IPS-18c (cell line): Measurements from ENCODE around the gene RELB.

Experiments used
- H3K4me3 ChIP-seq: 2 replicates; pipeline ENCODE4 v1.7.0; 2013; ENCODE audit warnings: low read depth, mild to moderate bottlenecking, low read length, moderate library complexity; ENCODE audit not compliant: insufficient read depth
- H3K9me3 ChIP-seq: one replicate; pipeline ENCODE4 v1.6.1; 2013; ENCODE audit warnings: mild to moderate bottlenecking, low read length, moderate library complexity; ENCODE audit not compliant: control insufficient read depth, insufficient read depth

Gene RELB

GRCh38 chr19:45068041-45068440, 66.8 kb downstream of the RELB start:
- Histone ChIP-seq H3K9me3 (no peaks in the 10 kb centered on the region), H3K4me3 (no peak overlapping the region)

- Histone ChIP-seq H3K9me3 (no peaks in the 10 kb centered on the region), H3K4me3 (no peak overlapping the region)
These were observed 67.8 kb downstream of the RELB start for GRCh38 chr19:45069056-45069455.

GRCh38 chr19:45070214-45070613, 69.0 kb downstream of the RELB start:
- no peak overlapping the region for H3K4me3 ChIP-seq
- H3K9me3 ChIP-seq: no peaks in the 10 kb centered on the region

DNA sequence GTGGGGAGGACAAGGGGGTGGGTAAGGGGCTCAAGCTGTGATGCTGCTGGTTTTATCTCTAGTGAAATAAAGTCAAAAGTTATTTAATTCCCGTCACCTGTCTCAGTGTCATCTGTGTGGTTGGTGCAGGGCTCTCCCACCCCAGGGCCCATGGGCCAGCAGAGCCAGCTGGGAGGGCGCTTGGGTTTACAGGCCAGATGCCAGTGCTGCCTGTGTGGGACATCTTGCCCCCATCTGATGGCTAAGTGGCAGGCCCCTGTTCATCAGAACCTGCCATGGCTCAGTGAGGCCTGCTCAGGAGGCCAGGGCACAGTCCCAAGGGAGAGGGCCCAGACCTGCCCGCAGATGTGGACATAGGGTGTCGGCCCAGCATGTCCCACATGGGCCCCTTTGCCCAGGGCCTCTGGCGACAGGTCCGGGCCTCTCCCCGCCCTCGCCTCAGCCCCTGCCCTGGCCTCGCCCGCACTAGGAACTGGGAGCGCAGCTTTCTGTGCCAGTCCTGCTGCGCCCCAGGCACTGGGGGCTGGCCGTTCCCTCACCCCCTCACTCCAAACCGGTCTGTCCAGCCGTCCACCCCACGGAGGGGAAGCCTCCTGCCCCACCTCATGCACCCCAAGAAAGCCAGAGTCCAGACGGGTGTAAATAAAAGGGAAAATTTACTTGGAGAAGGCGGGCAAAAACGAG, 69.7 kb downstream of the RELB start:
- Histone ChIP-seq H3K9me3 (no peaks in the 10 kb centered on the region), H3K4me3 (no peak overlapping the region)

GRCh38 chr19:45071545-45071938, 70.3 kb downstream of the RELB start:
- Histone ChIP-seq H3K9me3 (no peaks in the 10 kb centered on the region), H3K4me3 (no peak overlapping the region)

- no peaks in the 10 kb centered on the region for H3K9me3 ChIP-seq
- no peak overlapping the region for H3K4me3 ChIP-seq
These were observed 70.9 kb downstream of the RELB start for GRCh38 chr19:45071969-45072790.

DNA sequence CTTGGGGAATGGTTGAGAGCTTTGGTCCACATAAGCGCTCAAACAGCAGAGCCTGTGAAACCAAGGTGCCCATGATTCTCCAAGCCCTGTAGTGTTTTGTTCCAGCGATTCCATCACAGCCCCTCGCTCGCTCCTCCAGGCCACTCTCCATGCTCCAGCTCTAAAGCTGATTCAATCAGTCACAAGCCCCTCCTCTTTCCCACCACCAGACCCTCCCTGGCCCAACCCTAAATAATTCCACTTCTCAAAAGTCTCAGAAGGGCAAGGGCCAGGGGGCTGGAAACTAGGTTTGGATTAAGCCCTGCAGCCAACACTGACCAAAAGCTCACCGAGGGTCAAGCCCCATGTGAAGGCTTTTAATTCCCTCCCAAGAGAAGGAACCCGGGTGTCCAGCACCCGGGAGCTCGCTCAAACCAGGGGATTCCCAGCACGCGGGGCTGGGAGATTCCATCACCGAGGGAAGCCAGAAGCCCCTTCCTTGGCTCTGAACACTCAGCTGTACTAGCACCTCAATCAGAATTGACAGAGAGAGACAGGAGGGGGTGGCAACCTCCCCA, 73.6 kb downstream of the RELB start:
- H3K4me3 ChIP-seq: peak overlapping the region; percentile 43; the same call in 1 of the 2 replicates
- H3K9me3 ChIP-seq: no peaks in the 10 kb centered on the region

- Histone ChIP-seq H3K4me3 (peak overlapping the region; percentile 91), H3K9me3 (no peaks in the 10 kb centered on the region)
These were observed 74.2 kb downstream of the RELB start for GRCh38 chr19:45075301-45076028.

- no peaks in the 10 kb centered on the region for H3K9me3 ChIP-seq
These were observed 75.0 kb downstream of the RELB start, which contains the start of gene ZNF296 for GRCh38 chr19:45076029-45076850. Gene ZNF296 (minus strand): TSS chr19:45076478. CDS start chr19:45076373, 105 bp downstream.

DNA sequence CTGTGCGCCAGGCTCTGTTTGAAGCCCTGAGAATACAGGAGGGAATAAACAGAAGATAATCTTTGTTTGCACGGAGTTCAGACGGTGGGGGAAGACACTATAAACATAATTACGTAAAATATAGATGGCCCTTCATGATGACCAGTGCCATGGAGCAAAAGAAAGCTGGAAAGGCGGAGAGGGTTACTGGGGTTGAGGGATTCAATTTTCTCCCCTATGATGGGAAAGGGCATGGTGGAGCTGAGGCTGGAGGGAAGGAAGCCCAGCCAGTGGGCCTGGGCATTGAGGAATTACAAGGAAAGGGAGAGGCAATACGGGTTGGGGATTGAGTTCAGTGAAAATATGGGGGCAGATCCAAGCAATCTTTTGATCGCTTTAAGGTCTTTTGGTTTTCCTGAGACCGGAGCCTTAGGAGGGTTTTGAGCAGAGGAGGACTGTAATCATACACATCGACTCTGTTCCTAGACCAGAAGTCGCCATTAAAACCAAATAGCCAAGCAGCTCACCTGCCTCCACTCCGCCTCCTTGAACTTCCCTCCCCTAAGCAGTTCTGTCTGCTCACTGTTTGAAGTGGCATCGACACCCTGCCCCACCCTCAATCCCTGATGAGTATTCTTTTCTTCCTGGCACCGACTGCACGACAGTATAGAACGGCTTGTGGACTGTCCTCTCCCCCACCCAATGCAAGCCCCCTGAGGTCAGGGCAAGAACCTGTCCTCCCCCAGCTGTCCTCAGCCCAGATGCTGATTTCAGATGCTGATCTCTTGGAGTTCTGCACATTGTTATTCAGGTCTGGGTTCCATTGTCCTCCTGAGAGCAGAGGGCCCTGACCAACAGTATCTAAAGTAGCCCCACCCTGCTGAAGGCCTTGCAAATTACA, 75.8 kb downstream of the RELB start:
- Histone ChIP-seq H3K9me3 (no peaks in the 10 kb centered on the region), H3K4me3 (peak overlapping the region; percentile 91; the same call in 1 of the 2 replicates)

More at GRCh38 chr19:45076029-45076850, 75.0 kb downstream of the RELB start, which contains the start of gene ZNF296:
- peak within 1 kb of the TSS; percentile 91 for H3K4me3 ChIP-seq

DNA sequence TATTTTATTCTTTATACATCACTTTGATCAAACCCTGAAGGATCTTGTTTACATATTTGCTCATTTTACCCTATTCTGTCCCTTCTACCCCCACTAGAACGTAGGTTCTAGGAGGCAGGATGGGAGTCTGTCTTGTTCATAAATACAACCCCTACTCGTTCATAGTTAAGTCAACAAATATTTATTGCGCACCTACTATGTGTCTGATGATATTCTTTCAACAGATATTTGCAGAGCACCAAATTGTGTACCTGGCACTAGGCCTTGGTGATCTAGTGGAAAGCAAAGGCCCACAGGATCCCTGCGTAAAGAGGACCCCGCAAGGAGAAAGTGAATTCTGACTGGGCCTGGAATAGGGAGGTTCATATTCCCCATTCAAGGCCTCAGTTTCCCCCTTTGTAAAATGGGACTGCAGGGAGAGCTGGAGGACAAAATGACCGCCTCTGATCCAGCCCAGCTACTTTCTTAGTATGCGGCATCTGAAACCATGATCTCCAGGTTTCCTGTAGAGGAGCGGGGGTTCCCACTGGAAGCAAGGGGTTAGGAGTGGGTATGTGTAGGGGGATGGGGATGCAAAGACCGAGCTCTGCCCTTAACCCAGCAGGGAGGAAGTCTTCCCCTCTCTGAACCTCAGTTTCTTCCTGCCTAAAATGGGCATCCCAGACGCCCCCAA, 77.3 kb downstream of the RELB start:
- Histone ChIP-seq H3K4me3 (peak overlapping the region; percentile 98), H3K9me3 (no peaks in the 10 kb centered on the region)

DNA sequence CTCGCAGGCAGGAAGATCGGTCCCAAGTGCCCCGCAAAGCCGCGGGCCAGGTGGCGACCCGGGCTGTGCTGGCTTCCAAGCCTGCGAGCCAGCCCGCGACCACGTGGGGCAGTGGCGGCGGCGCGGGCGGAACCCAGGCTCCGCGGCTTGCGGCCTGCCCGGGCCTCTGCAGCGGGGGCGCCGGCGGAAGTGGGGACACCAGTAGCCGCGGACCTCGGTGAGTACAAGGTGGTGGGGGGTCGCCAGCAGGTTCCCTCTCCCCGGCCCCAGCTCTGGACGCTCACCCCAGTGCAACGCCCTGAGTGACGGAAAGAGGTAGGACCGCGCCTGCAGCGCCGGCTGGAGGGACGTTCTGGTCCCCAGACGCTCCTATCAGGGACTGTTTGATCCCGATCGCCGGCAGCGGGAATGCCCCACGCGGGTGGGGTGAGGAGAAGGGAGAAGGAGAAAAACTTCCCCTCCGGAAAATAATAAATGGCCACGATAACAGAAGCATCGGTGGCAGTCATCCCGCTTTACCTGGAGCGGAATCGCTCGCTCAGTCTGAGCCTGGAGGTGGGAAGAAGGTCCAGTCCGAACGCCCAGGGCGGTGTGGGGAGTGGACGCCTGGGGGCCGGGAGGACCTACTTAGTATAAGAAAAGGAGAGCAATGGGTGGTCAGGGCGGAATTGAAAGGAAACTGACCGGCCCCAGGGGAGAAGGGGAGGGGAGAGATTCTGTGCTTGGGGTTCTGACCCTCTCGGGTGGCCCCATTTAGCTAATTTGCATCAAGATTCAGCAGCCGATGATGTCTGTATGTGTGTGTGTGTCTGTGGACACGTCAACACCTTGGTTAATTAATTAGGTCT, 78.0 kb downstream of the RELB start, which contains the start of gene GEMIN7:
TSS of gene GEMIN7 (plus strand) at position 198 of the 848 bp plus-strand sequence. CDS start 10,855 bp downstream, outside the sequence.
- Histone ChIP-seq H3K4me3 (peak within 1 kb of the TSS; percentile 98), H3K9me3 (no peaks in the 10 kb centered on the region)

DNA sequence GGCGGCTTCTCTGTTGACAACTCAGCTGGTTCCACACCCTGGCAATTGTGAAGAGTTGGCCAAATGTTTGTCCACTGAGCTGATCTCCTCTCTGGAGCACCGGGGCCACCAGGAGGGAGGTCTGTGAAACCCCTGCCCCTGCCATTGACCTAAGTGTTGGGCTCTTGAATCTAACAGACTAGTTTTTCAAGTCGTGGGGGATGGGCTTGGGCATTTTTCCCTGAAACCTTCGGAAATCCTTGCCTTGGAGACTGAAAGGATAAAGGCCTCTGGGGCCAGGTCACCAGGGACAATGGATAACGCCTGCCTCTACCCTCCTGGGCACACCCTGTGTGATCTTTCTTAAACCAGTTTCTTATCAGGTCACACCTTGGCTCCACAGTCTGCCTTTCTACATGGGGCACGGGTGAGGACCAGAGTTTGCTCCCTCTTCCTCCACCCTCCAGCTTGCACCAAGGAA, 78.7 kb downstream of the RELB start:
- Histone ChIP-seq H3K4me3 (peak overlapping the region; percentile 98), H3K9me3 (no peaks in the 10 kb centered on the region)

DNA sequence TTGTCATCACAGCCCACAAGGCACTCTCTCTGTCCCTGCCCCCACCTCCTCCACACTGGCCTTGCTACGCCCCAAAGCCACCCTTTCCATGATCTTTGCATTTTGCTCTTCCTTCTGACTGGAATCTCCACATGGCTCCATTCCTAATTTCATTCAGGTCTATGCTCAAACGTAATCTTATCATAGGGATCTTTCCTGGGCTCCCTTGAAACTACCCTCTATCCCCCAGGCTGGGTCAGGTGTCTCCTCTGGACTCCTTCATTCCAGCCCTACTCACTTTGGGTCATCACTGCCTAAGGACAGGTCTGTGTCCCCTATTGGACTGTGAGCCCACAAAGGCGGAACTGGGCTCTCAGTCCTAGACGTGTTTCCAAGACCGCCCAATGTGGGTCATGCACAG, 80.9 kb downstream of the RELB start:
- Histone ChIP-seq H3K4me3 (no peak overlapping the region), H3K9me3 (no peaks in the 10 kb centered on the region)
